ENCODE measurements around the gene NEAT1. TPM values are rescaled to one million over a fixed set of nuclear protein-coding genes. Genes with fewer than 3 reads are reported as not detected.

The NEAT1 gene
- total RNA-seq, 1 experiment from 2014 or later, result 938 TPM

DNA sequence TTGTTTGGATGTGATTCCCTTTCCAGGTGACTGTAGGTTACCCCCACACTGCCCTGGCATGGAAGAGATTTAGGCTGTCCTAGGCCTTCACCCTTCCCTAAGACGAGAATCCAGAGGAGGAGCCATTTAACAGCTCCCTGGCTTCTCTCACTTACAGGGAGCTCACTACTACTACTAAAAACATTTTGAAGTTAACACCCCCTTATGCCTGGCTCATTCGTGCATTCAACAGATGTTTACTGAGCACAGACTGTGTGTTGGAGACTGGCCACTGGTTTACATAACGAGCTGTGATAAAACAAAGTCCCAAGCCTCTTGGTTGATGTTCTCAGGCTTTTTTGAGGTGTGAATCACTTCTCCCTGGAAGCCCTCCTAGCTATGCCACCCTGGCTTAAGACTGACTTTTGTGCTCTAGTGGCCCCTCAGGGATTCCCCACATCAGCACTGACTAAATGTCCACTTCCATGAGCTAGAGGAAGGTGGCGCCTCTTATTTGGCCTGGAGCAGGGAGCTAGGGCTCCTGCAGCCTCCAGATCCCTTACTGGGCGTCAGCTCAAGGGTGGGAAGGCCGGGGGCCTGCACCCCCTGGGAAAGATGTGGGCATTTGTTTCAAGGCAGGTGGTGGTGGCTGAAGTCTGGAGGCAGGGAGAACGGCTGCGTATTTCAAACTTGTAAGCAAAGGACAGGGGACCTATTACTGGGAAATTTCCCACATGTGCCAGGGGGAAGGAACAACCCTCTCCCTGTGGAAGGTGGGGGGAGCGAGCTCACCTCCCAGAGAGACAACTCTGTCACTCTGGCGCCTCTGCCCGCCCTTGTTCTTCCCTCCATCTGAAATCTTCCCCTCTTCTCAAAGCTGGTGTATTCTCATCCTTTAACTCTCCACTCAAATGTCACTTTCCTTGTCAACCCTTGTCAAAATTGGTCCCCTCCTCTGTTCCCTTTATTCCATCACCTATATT, 56.9 kb downstream of the NEAT1 start:
- Histone ChIP-seq H4K20me1 (ENCODE audit: insufficient read depth) (no peaks in the 10 kb centered on the region), H3K4me2 (no peak overlapping the region), H3K9me3 (ENCODE audit: insufficient read depth, low read depth) (no peaks in the 10 kb centered on the region), H3K36me3 (ENCODE audit: low read depth) (no peaks in the 10 kb centered on the region), H2AFZ (no peak overlapping the region), H3F3A (ENCODE audit: insufficient read depth, low read depth) (peaks cover 49% of the 10 kb centered on the region), H3K4me3 (no peak overlapping the region), H3K79me2 (ENCODE audit: low read depth) (peaks cover 23% of the 10 kb centered on the region), H3K9me2 (ENCODE audit: insufficient read depth) (no peaks in the 10 kb centered on the region), H3K4me1 (replicated peaks; ENCODE audit: insufficient read depth) (peaks cover 44% of the 10 kb centered on the region), H3K27me3 (ENCODE audit: insufficient read depth, low read depth) (no peaks in the 10 kb centered on the region), H3K27ac (no peak overlapping the region)
- POLR2A ChIA-PET (ENCODE audit: unreplicated experiment), result interaction anchor here (0.5 to 3.0 kb wide), 9 partner anchors 11 to 1650 kb away, joined by 3 to 61 read pairs (median 7); partner anchors contain the start of gene MALAT1
- TF ChIP-seq EZH2 (IDR thresholded peaks at IDR 0.05; ENCODE audit: low read depth), result no peak
- TF ChIP-seq, protein P1, sequence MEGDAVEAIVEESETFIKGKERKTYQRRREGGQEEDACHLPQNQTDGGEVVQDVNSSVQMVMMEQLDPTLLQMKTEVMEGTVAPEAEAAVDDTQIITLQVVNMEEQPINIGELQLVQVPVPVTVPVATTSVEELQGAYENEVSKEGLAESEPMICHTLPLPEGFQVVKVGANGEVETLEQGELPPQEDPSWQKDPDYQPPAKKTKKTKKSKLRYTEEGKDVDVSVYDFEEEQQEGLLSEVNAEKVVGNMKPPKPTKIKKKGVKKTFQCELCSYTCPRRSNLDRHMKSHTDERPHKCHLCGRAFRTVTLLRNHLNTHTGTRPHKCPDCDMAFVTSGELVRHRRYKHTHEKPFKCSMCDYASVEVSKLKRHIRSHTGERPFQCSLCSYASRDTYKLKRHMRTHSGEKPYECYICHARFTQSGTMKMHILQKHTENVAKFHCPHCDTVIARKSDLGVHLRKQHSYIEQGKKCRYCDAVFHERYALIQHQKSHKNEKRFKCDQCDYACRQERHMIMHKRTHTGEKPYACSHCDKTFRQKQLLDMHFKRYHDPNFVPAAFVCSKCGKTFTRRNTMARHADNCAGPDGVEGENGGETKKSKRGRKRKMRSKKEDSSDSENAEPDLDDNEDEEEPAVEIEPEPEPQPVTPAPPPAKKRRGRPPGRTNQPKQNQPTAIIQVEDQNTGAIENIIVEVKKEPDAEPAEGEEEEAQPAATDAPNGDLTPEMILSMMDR (conservative IDR thresholded peaks at IDR 0.05), result no peak; the same call in 1 of the 2 replicates
- intact Hi-C loops (cut with micrococcal nuclease; ENCODE audit: unreplicated experiment), result no loop called here
- BruUV-seq (replicated peaks), result no TSS peak
- DNase-seq, result no peak
- CTCF ChIA-PET, result interaction anchor here (0.7 to 4.1 kb wide), 5 partner anchors 10 to 98 kb away, joined by 3 to 18 read pairs (median 5); no protein-coding TSS in a partner anchor

DNA sequence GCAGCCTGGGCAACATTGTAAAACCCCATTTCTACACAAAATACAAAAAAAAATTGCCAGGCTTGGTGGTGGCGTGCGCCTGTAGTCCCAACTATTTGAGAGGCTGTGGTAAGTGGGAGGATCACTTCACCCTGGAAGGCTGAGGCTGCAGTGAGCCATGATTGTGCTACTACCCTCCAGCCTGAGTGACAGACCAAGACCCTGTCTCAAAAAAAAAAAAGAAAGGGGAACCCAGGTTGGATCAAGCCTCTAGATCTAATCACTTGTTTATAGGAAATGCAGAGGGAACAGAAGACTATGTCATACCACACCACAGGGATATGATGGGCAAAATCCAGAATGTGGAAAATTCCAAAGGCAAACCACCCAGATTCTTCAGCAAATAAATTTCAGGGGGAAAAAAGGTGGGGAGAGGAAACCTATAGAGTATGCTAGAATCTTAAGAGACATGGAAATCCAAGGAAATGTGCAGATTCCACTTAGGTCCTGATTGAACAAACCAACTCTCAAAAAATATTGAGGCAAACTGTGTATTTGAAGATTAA, 59.8 kb downstream of the NEAT1 start:
- BruUV-seq (replicated peaks), result no TSS peak
- Histone ChIP-seq H4K20me1 (ENCODE audit: insufficient read depth) (no peaks in the 10 kb centered on the region), H3K36me3 (ENCODE audit: low read depth) (no peaks in the 10 kb centered on the region), H2AFZ (no peak overlapping the region), H3K4me3 (no peak overlapping the region), H3K9me2 (ENCODE audit: insufficient read depth) (no peaks in the 10 kb centered on the region), H3F3A (ENCODE audit: insufficient read depth, low read depth) (peaks cover 59% of the 10 kb centered on the region), H3K4me1 (replicated peaks; ENCODE audit: insufficient read depth) (peaks cover 58% of the 10 kb centered on the region), H3K79me2 (ENCODE audit: low read depth) (no peaks in the 10 kb centered on the region), H3K27me3 (ENCODE audit: insufficient read depth, low read depth) (no peaks in the 10 kb centered on the region), H3K4me2 (no peak overlapping the region), H3K9me3 (ENCODE audit: insufficient read depth, low read depth) (no peaks in the 10 kb centered on the region), H3K27ac (0 out of 2 replicates have a peak overlapping the region, but pooled peaks have one; percentile 27)
- ChIA-PET POLR2A (ENCODE audit: unreplicated experiment) (interaction anchor here (0.6 to 1.4 kb wide), 3 partner anchors 15 to 90 kb away, joined by 5 to 47 read pairs (median 12); partner anchors contain the start of gene FAM89B), CTCF (interaction anchor here (1.1 kb wide), 1 partner anchor 15 kb away, joined by 3 read pairs; no protein-coding TSS in a partner anchor)
- DNase-seq, result no peak
- intact Hi-C loops (cut with micrococcal nuclease; ENCODE audit: unreplicated experiment), result no loop called here
- no peak for TF ChIP-seq EZH2 (IDR thresholded peaks at IDR 0.05; ENCODE audit: low read depth)
- TF ChIP-seq, protein P1 (conservative IDR thresholded peaks at IDR 0.05), result no peak

DNA sequence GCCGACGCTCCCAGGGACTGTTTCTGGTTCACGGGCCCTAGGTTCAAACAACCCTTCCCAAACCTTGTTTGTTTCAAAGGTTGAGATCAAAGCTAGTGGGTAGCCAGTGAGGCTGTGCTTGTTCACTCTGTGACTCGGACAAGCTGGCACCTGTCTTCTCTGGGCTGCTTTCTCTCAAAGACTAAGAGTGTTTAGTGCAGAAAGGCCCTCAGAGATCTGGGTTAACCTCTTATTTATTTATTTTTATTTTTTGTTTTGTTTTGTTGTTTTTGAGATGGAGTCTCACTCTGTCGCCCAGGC, 63.3 kb downstream of the NEAT1 start:
- no peak for TF ChIP-seq EZH2 (IDR thresholded peaks at IDR 0.05; ENCODE audit: low read depth)
- TF ChIP-seq, protein P1 (conservative IDR thresholded peaks at IDR 0.05), result no peak
- Histone ChIP-seq H3K9me2 (ENCODE audit: insufficient read depth) (no peaks in the 10 kb centered on the region), H3K79me2 (ENCODE audit: low read depth) (no peaks in the 10 kb centered on the region), H3K4me2 (peak overlapping the region; percentile 65), H3K4me3 (no peak overlapping the region), H3K36me3 (ENCODE audit: low read depth) (no peaks in the 10 kb centered on the region), H3K27me3 (ENCODE audit: insufficient read depth, low read depth) (no peaks in the 10 kb centered on the region), H4K20me1 (ENCODE audit: insufficient read depth) (no peaks in the 10 kb centered on the region), H3K27ac (peak overlapping the region; percentile 74), H3F3A (ENCODE audit: insufficient read depth, low read depth) (peaks cover 57% of the 10 kb centered on the region), H3K9me3 (ENCODE audit: insufficient read depth, low read depth) (no peaks in the 10 kb centered on the region), H3K4me1 (replicated peaks; ENCODE audit: insufficient read depth) (peaks cover 79% of the 10 kb centered on the region), H2AFZ (no peak overlapping the region)
- intact Hi-C loops (cut with micrococcal nuclease; ENCODE audit: unreplicated experiment), result no loop called here
- ChIA-PET CTCF (no interaction called here), POLR2A (ENCODE audit: unreplicated experiment) (interaction anchor here (0.6 to 1.6 kb wide), 6 partner anchors 11 to 22 kb away, joined by 4 to 9 read pairs (median 6); partner anchors contain the start of gene MALAT1)
- BruUV-seq (replicated peaks), result TSS peak; percentile 38
- no peak for DNase-seq
